Cardiac fibroblast (primary cell): ENCODE measurements around the gene ABHD2.

Experiments
- DNase-seq, 2 donors: peaks; one replicate each; pipeline versions ENCODE4 v3.0.0 to v3.0.0-alpha.2; 2010; ENCODE audit warnings: low read depth in 2 of 2
- H3K4me3 ChIP-seq, 2 donors: replicated peaks in 1 of 2; 1 replicate in 1 of 2; 2 replicates in 1 of 2; pipeline ENCODE4 v1.5.1; 2011; ENCODE audit warnings: low read depth in 2 of 2, low read length in 2 of 2, mild to moderate bottlenecking in 2 of 2, moderate library complexity in 1 of 2
- CTCF ChIP-seq: IDR thresholded peaks from one replicate; pipeline ENCODE4 v1.5.1; 2011; ENCODE audit warnings: low read depth, mild to moderate bottlenecking, low read length, inconsistent platforms

Gene ABHD2

DNA sequence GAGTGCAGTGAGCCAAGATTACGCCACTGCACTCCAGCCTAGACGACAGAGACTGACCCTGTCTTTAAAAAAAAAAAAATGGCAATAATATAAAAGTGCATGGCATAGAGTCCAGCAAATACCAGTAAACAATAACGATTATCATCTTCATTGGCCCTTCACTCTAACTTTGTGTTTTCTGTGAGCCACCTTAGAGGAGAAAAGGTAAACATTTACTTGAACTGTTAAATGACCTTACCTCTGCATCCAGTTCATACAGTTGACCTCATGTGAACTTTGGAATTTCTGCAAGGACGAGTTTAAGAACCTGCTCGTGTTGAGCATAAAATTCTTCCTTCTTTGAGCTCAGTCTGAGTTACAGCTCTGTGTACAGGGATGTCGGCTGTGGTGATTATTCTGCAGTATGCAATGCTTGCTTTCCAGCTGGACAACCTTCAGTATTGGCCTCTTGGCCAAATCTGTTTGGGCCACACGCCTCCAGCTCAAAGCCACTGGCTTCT is 76.5 kb downstream of the ABHD2 start:
- DNase-seq: peak in 1 of 2 donors; percentile 27
- TF ChIP-seq CTCF: no peak
- H3K4me3 ChIP-seq: no peak overlapping the region

DNA sequence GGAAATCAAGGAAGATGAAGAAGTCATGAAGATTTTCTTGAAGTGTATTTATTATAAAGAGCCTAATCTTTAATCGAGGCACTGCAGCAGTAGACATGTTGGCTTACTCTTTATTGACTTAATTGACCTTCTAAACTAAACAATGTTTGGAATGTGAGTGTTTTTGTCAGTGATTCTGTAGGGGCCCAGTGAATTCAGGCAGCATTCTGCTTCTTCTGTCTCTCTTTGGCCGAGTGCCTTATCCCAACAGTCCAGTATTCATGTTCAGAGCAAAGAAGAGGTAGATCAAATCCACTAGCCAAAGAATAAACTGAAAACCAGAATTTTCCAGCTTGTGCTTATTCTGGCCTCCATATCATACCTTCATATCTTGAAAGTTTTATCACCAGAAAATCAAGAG is 77.4 kb downstream of the ABHD2 start:
- no peak overlapping the region for H3K4me3 ChIP-seq
- peak in 1 of 2 donors; percentile 43 for DNase-seq
- TF ChIP-seq CTCF: no peak

DNA sequence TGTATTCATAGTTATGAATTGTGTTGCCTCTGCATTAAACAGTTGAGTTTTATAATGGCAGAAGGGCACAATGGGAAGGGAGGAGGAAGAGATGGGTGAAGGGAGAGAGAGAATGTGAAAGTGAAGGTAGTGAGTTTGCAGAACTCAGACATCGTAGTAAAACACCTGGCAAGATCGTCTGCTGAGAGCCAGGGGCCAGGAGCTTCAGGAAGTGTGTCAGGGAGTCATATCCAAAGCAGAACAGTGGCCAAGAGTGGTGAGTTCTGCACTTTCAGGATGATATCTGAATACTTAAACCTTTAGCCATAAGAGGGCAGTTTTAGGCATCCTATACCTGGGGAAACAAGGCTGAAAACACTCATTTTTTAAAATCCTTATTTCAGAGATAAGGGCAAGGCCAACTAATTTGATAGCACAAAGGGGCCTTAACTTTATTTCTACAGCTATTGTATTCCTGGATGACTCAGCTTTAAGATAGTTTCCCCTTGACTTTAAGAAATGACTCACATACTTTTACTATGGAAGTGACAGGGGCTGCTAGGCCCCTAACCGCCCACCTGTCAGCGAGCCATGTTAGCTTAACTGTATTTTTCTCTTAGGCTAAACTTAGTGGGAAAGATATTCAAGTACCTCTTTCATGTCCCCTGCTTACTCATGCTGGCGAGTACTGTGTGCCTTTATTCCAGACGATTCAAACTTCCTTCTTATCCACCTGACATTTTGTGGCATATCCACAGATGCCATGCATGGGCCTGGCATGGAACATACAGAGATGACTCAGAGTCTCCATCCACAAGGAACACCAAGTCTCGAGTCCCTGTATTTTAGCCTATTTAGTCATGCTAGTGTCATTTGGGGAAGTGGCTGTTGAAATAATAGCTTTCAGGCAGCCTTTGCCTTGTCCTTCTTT is 79.3 kb downstream of the ABHD2 start:
- H3K4me3 ChIP-seq: no peak overlapping the region
- DNase-seq: peak; percentile 52 to 73
- no peak for TF ChIP-seq CTCF

DNA sequence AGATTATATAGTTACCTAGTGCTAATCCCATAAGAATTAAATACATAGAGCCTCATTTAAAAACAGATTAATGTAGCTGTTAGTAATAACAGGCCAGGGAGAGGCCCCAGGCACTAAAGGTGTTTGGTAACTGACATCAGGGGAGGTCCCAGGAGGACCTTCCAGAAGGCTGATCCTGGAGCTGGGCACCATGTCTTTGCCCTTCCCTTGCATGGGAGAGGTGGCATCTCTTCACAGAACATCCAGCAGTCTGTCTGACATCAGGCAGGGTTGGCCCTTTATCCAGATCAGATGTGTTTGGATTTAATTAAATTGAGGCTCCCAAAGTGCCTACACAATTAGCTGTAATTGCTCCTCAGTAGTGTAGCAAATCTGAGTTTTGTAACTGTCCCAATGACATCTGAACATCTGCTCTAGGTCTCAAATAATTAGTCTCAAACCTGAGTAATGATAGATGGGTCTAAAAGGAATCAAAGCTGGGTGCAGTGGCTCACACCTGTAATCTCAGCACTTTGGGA is 80.1 kb downstream of the ABHD2 start:
- no peak overlapping the region for H3K4me3 ChIP-seq
- DNase-seq: no peak
- no peak for TF ChIP-seq CTCF

- no peak overlapping the region for H3K4me3 ChIP-seq
- TF ChIP-seq CTCF: no peak
- no peak for DNase-seq
These were observed 82.1 kb downstream of the ABHD2 start for GRCh38 chr15:89170364-89170763.

DNA sequence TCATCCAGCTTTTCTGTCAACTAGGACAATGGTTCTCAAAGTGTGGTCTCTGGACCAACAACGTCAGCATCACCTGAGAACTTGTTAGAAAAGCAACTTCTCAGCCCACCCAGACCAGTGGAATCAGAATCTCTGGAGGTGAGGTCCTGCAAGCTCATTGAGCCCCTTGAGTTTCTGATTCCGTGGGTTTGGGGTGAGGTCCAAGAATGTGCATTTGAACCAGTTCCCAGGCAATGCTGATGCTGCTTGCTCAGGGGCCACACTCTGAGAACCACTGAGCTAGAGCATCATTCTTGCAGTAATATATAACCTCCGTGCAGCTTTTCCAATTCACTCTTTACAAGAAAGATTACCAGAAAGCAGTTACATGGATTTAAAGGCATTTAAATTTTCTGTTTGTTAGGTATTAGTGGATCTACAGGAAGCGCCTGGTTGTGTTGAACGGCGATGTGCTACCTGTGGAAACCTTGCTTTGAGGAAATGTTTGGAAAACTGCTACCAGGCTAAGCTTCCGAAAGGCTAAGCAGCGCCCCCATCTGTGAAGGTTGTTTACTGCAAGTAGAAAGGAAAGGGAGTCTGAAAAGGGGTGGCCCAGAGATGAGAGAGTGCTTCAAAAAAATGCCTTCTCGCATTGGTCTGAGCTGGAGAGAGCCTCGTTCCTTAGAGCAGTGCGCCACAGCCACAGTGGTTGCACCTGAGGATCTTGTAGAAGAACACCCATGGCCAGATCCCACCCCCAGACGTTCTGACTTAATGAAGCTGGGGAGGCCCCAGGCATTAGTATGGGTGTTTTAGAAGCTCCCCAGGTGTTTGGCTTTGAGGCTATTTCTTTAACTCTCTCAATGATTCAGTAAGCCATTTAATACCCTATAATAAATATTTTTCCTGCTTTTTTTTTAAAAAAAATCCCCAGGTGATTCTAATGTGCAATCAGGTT is 83.1 kb downstream of the ABHD2 start:
- peak; percentile 80 for TF ChIP-seq CTCF
- peak; percentile 59 to 63 for DNase-seq
- no peak overlapping the region for H3K4me3 ChIP-seq
